ENCODE results near the gene PLXNC1.

The PLXNC1 gene

GRCh38 chr12:94287245-94287628, 138.9 kb downstream of the PLXNC1 start:
- no peak for DNase-seq (ENCODE audit: low spot score)
- in situ Hi-C loops (cut with MboI; ENCODE audit: low pct_unique_long_range_greater_than_20kb, low sequenced_read_pairs, unreplicated experiment), result no loop called here
- TF ChIP-seq CTCF (IDR thresholded peaks at IDR 0.05; ENCODE audit: extremely low read depth, insufficient read depth, missing control alignments), result no peak

GRCh38 chr12:94289461-94290312, 141.3 kb downstream of the PLXNC1 start:
- TF ChIP-seq CTCF (IDR thresholded peaks at IDR 0.05; ENCODE audit: extremely low read depth, insufficient read depth, missing control alignments), result no peak
- in situ Hi-C loops (cut with MboI; ENCODE audit: low pct_unique_long_range_greater_than_20kb, low sequenced_read_pairs, unreplicated experiment), result no loop called here
- no peak for DNase-seq (ENCODE audit: low spot score)

- TF ChIP-seq CTCF (IDR thresholded peaks at IDR 0.05; ENCODE audit: extremely low read depth, insufficient read depth, missing control alignments), result no peak
- no peak for DNase-seq (ENCODE audit: low spot score)
- in situ Hi-C loops (cut with MboI; ENCODE audit: low pct_unique_long_range_greater_than_20kb, low sequenced_read_pairs, unreplicated experiment), result no loop called here
Observed at GRCh38 chr12:94290353-94290752, 142.0 kb downstream of the PLXNC1 start.

GRCh38 chr12:94297096-94297699, 148.8 kb downstream of the PLXNC1 start:
- TF ChIP-seq CTCF (IDR thresholded peaks at IDR 0.05; ENCODE audit: extremely low read depth, insufficient read depth, missing control alignments), result no peak
- no peak for DNase-seq (ENCODE audit: low spot score)
- in situ Hi-C loops (cut with MboI; ENCODE audit: low pct_unique_long_range_greater_than_20kb, low sequenced_read_pairs, unreplicated experiment), result no loop called here

GRCh38 chr12:94297876-94298505, 149.6 kb downstream of the PLXNC1 start:
- TF ChIP-seq CTCF (IDR thresholded peaks at IDR 0.05; ENCODE audit: extremely low read depth, insufficient read depth, missing control alignments), result no peak
- in situ Hi-C loops (cut with MboI; ENCODE audit: low pct_unique_long_range_greater_than_20kb, low sequenced_read_pairs, unreplicated experiment), result no loop called here
- no peak for DNase-seq (ENCODE audit: low spot score)

- in situ Hi-C loops (cut with MboI; ENCODE audit: low pct_unique_long_range_greater_than_20kb, low sequenced_read_pairs, unreplicated experiment), result no loop called here
Observed at GRCh38 chr12:94299846-94300245, 151.5 kb downstream of the PLXNC1 start.

More at GRCh38 chr12:94299846-94300245, 151.5 kb downstream of the PLXNC1 start:
- no peak for TF ChIP-seq CTCF (IDR thresholded peaks at IDR 0.05; ENCODE audit: extremely low read depth, insufficient read depth, missing control alignments)
- no peak for DNase-seq (ENCODE audit: low spot score)
